G401 (cell line): ENCODE results near the gene CDPF1. TPM values are rescaled to one million over a fixed set of nuclear protein-coding genes. Genes with fewer than 3 reads are reported as not detected.
A peak's percentile ranks its signal among the peaks of the same experiment; 100 is the strongest.
"Not testable (repeated sequence)": the region's sequence is repeated elsewhere in the genome, so short reads cannot be mapped to it uniquely, and the experiment has no call there.

Experiments used
- DNase-seq: peaks from one replicate; pipeline ENCODE4 v3.0.0-alpha.2; 2015; ENCODE audit warnings: low spot score
- in situ Hi-C: cut with HindIII; loops from 2 replicates; pipeline ENCODE4 v1.10.0; 2016; ENCODE audit warnings: low sequenced_read_pairs, mixed read lengths
- total RNA-seq: library from RNA; depleted of rRNA; stranded (reverse); fragments of >200 nt; shearing (Covaris generic); gene quantifications from 2 replicates; pipeline ENCODE4 v1.2.3, GENCODE V29; 2014

Gene CDPF1
- total RNA-seq, 1 experiment from 2014 or later, result 49.2 TPM

GRCh38 chr22:46286941-46287872 lies 37.1 kb upstream of the CDPF1 start:
- in situ Hi-C loops, result no loop called here
- DNase-seq, result no peak

- in situ Hi-C loops, result no loop called here
- DNase-seq, result no peak
These were observed 35.9 kb upstream of the CDPF1 start for GRCh38 chr22:46286006-46286405.

DNA sequence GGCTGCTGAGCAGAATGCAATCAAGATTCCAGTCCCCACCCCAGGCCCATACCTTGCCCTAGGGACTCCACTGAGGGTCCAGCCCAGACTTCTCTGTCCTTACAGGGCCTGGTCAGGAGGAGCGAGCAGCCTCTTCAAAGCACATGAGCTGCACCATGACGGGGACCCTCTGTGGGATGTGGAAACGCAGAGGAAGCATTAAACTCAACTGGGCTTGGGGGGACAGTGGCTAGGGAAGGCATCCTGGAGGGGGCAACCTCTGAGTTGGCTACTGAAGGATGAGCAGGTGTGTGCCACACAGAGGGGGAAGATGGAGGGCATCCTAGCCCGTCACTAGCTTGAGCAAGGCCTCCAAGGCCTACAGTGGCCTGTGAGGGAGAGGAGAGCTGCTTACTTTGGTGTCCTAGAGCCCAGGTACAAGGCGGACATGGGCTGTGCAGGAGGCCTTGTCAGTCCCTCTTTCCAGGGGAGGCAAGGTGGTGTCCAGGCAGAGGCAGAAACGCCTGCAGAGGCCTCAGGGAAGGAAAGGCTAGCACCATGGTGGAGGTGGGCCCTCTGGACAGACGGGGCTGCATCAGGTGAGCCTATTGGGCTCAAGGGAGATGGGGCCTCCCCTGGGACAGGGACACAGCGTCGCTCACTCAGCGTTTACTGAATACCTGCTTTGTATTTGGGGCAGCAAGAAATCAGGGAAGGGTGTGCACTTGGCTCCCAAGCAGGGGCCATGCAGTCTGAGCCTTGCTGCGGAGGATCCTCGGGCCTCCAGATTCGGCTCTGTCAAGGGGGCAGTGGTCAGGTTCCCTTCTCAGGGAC lies 32.0 kb upstream of the CDPF1 start:
- in situ Hi-C loops, result no loop called here
- no peak for DNase-seq

DNA sequence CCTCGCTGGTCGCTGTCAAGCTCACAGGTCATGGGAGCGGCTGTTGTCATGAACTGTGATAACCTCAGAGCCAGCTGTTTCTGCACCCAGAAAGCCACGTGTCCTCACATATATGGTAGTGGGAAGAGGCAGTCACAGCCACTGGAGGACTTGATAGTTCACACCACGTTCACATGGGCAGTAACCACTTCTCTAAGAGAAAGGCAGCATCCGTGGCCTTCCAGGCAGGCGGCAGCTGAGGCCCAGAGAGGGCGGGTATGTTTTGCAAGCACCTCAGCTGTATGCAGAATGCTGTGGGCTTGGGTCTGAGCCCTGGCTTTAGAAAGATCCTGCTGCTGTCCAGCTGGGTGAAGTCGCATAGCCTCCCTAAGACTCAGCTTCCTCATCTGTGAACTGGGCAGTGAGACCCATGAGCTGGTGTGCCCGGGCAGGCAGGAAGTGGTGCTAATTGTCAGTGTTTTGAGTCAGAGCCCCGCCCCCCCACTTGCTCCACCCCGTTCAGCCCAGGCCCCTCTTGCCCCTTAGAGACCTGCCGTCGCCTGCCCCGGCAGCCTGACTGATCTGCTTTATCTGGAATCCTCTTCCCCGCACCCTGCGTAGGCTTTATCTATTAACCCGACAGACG lies 31.0 kb upstream of the CDPF1 start:
- in situ Hi-C loops, result no loop called here
- DNase-seq, result no peak

- in situ Hi-C loops, result no loop called here
- no peak for DNase-seq
These were observed 30.1 kb upstream of the CDPF1 start for GRCh38 chr22:46280063-46280817.

GRCh38 chr22:46278656-46279645 lies 28.9 kb upstream of the CDPF1 start:
- DNase-seq, result no peak
- in situ Hi-C loops, result no loop called here

GRCh38 chr22:46276563-46276962 lies 26.5 kb upstream of the CDPF1 start:
- no peak for DNase-seq
- in situ Hi-C loops, result no loop called here

DNA sequence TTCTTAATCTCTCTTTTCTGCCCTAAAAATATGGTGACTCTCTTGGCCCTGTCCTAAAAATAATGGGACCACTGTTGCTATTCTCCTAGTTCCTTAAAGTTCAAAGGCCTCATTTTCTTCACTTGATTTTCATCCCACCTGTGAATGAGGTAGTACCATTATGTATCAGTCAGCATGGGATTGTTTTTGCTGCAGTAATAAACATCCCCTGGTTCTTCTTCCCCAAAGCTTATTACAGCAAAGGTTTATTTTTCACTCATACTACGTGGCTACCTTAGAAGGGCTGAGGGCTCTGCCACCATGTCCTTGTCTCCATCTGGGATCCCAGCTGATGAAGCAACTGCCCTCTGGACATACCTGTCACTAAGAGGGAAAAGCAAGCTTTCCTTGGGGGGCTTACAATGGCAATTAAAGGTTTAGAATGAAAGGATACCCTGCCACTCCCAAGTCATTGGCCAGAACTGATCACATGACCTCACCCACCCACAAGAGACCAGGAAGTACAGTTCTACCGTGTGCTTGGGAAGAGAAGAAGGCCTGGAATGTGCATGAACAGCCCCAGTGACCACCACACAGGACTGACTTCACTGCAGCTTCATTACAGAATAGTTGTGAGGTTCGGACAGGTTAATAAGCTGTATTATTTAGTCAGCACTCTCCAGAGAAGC lies 25.5 kb upstream of the CDPF1 start:
- DNase-seq, result no peak
- in situ Hi-C loops, result no loop called here

DNA sequence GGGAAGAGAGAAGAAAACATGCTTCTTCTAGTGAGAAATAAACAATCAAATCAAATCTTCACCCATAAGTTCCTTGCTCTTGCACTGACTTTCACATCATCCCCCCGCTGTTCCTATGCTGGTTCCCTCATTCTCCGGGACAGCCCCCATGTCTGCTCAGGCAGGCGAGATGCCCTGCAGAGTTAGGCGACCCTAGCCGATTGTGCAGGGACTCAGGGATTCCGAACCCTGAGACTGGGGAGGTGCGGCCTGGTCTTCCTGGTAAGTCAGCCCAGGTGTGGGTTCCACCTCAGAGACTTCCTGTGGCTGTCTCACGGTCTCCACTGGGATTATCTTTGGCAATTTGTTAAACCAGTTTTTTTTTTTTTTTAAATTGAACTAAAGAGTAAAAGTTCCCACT lies 24.3 kb upstream of the CDPF1 start:
- no peak for DNase-seq
- in situ Hi-C loops, result no loop called here

DNA sequence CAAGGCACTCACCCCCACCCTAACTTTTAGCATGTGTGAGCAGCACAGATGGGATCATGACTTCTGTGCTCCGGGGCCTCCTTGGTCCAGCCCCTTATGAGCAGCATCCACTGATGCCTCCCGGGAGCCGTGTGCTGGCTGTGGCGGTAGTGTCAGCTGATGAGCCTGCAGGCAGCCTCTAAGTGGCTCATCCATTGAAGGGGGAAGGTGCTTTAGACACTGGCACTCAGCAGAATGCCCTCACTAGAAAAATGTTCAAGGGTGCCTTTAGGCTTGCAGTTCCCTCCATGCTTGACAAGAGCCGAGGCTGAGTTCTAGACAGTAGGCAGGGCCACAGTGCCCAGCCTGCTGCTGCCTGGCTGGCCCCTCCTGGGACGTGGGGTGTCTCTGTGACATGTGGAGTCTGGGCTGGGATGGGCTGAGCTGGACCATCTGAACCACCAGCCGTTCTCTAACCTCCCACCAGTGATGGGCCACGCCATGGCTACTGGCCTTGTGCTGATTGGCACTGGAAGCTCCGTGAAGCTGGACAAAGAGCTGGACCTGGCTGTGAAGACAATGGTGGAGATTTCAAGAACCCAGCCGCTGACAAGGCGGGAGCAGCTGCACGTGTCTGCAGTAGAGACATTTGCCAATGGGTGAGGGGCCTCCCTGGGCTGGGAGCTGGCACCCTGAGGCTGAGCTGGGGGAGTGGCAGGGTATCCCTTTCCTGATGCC lies 23.5 kb upstream of the CDPF1 start:
- no peak for DNase-seq
- in situ Hi-C loops, result no loop called here

DNA sequence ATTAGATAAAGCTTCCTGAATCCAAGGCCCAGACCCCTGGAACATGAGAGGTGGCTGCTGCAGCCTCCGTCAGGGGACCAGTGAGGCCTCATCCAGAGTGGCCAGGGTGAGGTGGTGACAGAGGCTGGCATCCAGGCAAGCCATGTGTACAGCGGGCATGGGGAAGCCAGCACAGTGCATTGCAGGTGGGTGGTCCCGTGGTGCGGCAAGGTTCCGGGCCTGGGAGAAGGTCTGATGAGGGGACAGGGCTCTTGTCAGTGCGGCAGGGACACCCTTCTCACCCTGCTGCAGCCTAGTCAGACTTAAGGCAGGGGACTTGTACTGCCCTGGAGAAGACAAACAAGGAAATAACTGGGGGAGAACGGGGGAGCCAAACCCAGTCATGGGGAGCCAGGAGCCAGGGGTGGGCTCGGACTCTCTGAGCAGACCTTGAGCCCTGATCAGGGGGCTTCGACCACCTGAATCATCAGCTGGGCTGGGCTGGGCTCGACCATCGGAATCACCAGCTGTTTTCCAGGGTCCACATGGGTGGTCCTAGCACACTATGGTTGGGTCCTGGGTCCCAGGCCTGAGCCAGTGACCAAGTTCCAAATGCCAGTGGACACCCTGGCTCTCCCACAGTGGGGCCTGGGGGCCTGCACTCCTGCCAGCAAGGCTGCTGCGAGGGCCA lies 22.8 kb upstream of the CDPF1 start:
- in situ Hi-C loops, result no loop called here
- no peak for DNase-seq

GRCh38 chr22:46272196-46272595 lies 22.1 kb upstream of the CDPF1 start:
- in situ Hi-C loops, result no loop called here
- no peak for DNase-seq

DNA sequence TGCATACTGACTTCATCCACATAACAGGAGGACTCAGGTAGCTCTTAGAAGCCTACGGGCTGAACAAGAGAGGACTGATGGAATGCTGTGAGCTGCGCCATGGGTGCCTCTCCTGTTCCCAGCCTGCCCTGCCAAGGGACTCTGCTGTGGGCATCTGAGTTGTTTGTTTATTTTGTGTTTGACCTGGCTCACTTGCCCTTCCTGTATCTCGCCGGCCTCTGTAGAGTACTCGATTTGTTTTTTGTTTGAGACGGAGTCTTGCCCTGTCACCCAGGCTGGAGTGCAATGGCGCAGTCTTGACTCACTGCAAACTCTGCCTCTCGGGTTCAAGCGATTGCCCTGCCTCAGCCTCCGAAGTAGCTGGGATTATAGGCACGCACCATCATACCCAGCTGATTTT lies 19.5 kb upstream of the CDPF1 start:
- in situ Hi-C loops, result no loop called here
- DNase-seq, result no peak

DNA sequence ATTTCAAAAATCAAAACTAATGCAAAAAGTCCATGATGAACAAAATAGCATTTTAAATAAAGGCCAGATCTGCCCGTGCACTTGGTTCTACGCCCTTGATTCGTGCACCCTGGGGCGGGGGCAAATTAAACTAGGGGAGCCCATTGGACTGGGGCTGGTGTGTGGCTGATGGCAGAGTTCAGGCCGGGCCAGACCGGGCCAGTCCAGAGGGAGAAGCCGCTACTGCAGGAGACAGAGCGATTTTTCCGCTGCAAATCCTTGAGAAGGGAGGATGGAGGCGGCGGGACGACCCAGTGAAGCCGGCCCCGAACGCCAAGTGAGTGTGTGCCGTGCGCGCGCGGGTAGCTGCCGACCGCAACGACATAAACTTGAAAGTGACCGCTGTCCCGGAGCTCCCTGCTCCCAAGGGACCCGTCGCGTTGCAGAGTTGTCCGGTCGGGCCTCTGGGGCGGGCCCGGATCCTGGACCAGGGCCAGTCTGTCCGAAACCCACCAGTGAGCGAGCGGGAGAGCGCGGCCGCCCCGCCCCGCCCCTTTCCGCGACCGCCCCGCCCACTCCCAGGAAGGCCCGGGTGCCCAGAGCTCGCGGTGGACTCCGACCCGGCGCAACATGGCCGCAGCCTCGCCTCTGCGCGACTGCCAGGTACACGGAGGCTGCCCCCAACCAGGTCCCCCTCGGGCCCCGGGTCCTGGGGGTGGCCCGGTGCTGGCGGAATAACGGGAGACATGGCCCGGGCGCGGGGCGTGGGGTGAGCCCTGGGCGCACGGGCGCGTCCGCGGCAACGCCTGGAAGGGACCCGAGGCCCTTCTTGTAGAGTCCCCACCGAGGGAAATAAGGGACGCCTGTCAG lies 17.6 kb upstream of the CDPF1 start, which contains the start of gene TTC38:
TTC38 (plus strand) TSS at position 578 of the 849 bp plus-strand sequence; CDS start at position 610, 32 bp downstream.
- in situ Hi-C loops, result no loop called here
- DNase-seq, result peak; percentile 59

DNA sequence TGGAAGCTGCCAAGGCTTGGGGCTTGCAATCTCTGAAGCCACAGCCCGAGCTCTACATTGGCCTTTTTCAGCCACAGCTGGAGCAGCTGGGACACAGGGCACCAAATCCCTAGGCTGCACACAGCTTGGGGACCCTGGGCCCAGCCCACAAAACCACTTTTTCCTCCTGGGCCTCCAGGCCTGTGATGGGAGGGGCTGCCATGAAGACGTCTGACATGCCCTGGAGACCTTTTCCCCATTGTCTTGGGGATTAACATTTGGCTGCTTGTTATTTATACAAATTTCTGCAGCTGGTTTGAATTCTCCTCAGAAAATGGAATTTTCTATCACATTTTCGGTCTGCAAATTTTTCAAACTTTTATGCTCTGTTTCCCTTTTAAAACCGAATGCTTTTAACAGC lies 15.5 kb upstream of the CDPF1 start:
- in situ Hi-C loops, DNase-seq: not testable (repeated sequence)
